ENCODE results near the gene NRG2.

Gene NRG2

DNA sequence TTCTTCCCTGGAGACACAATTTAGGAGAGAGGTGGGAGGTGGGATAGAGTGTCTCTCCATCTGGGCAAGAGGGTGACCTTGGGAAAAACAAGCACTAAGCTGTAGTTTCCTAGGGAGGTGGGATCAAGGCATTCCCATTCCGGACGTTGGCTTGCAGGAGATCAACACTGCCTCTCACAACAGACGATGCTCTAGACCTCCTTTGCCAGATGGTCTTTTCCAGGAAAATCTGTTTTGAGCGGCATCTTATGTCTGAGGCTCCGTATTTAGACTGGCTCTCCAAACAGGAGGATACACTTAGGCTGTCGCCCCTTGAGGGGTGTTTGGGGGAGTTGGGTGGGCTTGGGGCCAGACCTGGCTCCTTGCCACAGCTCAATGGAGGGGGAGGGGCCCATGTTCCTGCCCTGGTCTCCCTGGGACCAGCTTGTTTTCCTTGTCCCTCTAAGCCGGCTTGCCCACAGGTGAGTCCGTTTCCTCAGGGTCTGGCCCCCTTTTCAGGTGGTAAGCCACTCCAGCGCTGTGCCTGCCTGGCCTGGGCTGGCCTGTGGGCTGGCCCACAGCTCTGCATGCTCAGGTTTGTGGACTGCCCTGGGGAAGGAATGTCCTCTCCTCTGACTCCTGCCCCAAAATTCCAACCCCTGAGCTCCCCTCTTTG lies 245.1 kb downstream of the NRG2 start:
- peaks cover 70% of the 10 kb centered on the region for H3K27me3 ChIP-seq (ENCODE audit: control insufficient read depth, insufficient read depth, low read length)

DNA sequence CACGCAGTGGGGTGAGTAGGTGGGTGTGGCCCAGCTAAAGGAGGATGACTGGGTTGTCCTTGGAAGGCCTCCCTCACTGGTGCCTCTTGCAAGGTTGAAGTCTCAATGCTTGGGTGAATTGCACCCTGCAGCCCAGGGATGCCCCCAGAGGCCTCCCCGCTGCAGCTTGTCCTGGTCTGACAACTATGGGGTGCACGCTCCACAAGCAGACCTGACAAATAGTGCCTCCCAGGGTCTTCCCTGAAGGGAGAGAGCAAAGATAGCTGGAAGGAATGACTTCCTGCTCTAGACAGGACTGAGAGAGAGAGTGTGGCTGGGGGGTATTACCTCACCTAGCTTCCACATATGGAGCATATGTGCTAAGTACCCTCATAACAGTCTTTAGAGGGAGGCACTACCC lies 245.8 kb downstream of the NRG2 start:
- H3K4me1 ChIP-seq (ENCODE audit: control insufficient read depth, insufficient read depth, low read length): peaks cover 2% of the 10 kb centered on the region
- H3K9ac ChIP-seq (ENCODE audit: low read depth, low read length): no peak overlapping the region
- no peaks in the 10 kb centered on the region for H3K9me3 ChIP-seq (ENCODE audit: control insufficient read depth, insufficient read depth, low read length)
- peaks cover 70% of the 10 kb centered on the region for H3K27me3 ChIP-seq (ENCODE audit: control insufficient read depth, insufficient read depth, low read length)
- H3K36me3 ChIP-seq (ENCODE audit: control insufficient read depth, insufficient read depth, low read length): no peaks in the 10 kb centered on the region
- no peak overlapping the region for H3K4me3 ChIP-seq (ENCODE audit: low read depth, low read length)

More for the DNA sequence above, 245.1 kb downstream of the NRG2 start:
- H3K9me3 ChIP-seq (ENCODE audit: control insufficient read depth, insufficient read depth, low read length): no peaks in the 10 kb centered on the region
- no peak overlapping the region for H3K9ac ChIP-seq (ENCODE audit: low read depth, low read length)
- H3K4me3 ChIP-seq (ENCODE audit: low read depth, low read length): no peak overlapping the region
- peaks cover 2% of the 10 kb centered on the region for H3K4me1 ChIP-seq (ENCODE audit: control insufficient read depth, insufficient read depth, low read length)
- no peaks in the 10 kb centered on the region for H3K36me3 ChIP-seq (ENCODE audit: control insufficient read depth, insufficient read depth, low read length)
